IMR-90 (cell line): Measurements from ENCODE around the gene USP50. TPM values are rescaled to one million over a fixed set of nuclear protein-coding genes. Genes with fewer than 3 reads are reported as not detected.

Source experiments
- ATAC-seq: fragments of 200-7000 bp; cut with Tn5 transposase; 2 replicates; pipeline ENCODE4 v1.9.1; 2020; ENCODE audit warnings: low read depth, mild to moderate bottlenecking, moderate library complexity
- BruUV-seq: library from RNA; stranded (reverse); fragments of 400-500 nt; replicated peaks from 2 replicates; lab custom pipeline; 2021; lab: Mats Ljungman, UMichigan
- CTCF ChIA-PET: fragments of 300-600 bp; formaldehyde crosslinking; extraction: SDS; loops from one replicate; lab custom pipeline; 2021; ENCODE audit warnings: antibody characterized with exemption; lab: Yijun Ruan, JAX
- POLR2A ChIA-PET: fragments of 300-600 bp; sonication (Branson Sonifier 250); formaldehyde crosslinking; loops from one replicate; lab custom pipeline; 2022; ENCODE audit warnings: antibody characterized with exemption; ENCODE audit not compliant: unreplicated experiment; lab: Charles Lee
- DNase-seq: peaks from one replicate; pipeline ENCODE4 v3.0.0; 2013
- H2AFZ ChIP-seq: replicated peaks from 2 replicates; pipeline ENCODE3; 2013; ENCODE audit warnings: low read length, mild to moderate bottlenecking; ENCODE audit not compliant: poor library complexity
- H2AK5ac ChIP-seq: 2 replicates; pipeline ENCODE4 v1.6.1; 2013; ENCODE audit warnings: low read depth, low read length, inconsistent platforms
- H2AK9ac ChIP-seq: replicated peaks from 2 replicates; pipeline ENCODE3; 2013; ENCODE audit warnings: mild to moderate bottlenecking, low read depth, low read length, moderate library complexity; ENCODE audit not compliant: poor library complexity
- H2BK120ac ChIP-seq: 2 replicates; pipeline ENCODE4 v1.6.1; 2013; ENCODE audit warnings: low read depth, low read length, inconsistent platforms
- H2BK15ac ChIP-seq: 3 replicates; pipeline ENCODE4 v1.6.1; 2013; ENCODE audit warnings: low read depth, low read length, inconsistent platforms
- H2BK20ac ChIP-seq: 2 replicates; pipeline ENCODE4 v1.6.1; 2013; ENCODE audit warnings: low read depth, mild to moderate bottlenecking, inconsistent platforms, low read length, moderate library complexity
- H2BK5ac ChIP-seq: 2 replicates; pipeline ENCODE4 v1.6.1; 2013; ENCODE audit warnings: mild to moderate bottlenecking, low read depth, low read length, inconsistent platforms; ENCODE audit not compliant: poor library complexity, severe bottlenecking
- H3K14ac ChIP-seq: replicated peaks from 2 replicates; pipeline ENCODE4 v1.6.1; 2013; ENCODE audit warnings: low read depth, low read length, inconsistent platforms
- H3K18ac ChIP-seq: 2 replicates; pipeline ENCODE4 v1.6.1; 2013; ENCODE audit warnings: low read depth, low read length, control low read depth
- H3K23ac ChIP-seq: 2 replicates; pipeline ENCODE4 v1.6.1; 2013; ENCODE audit warnings: low read depth, low read length, inconsistent platforms
- H3K27ac ChIP-seq: 2 replicates; pipeline ENCODE4 v1.5.1; 2013; ENCODE audit warnings: mild to moderate bottlenecking, control low read depth, low read length; ENCODE audit not compliant: insufficient read depth
- H3K27me3 ChIP-seq: 2 replicates; pipeline ENCODE4 v1.6.1; 2013; ENCODE audit warnings: low read length; ENCODE audit not compliant: control insufficient read depth, insufficient read depth
- H3K36me3 ChIP-seq: 2 replicates; pipeline ENCODE4 v1.6.1; 2013; ENCODE audit warnings: low read length, mixed read lengths; ENCODE audit not compliant: control insufficient read depth, insufficient read depth
- H3K4ac ChIP-seq: 2 replicates; pipeline ENCODE4 v1.6.1; 2013; ENCODE audit warnings: low read depth, low read length, inconsistent platforms
- H3K4me1 ChIP-seq: 2 replicates; pipeline ENCODE4 v1.6.1; 2013; ENCODE audit warnings: low read length, mixed read lengths; ENCODE audit not compliant: control insufficient read depth, insufficient read depth
- H3K4me2 ChIP-seq: 2 replicates; pipeline ENCODE4 v1.6.1; 2013; ENCODE audit warnings: low read depth, mild to moderate bottlenecking, control low read depth, low read length, moderate library complexity
- H3K4me3 ChIP-seq: 2 replicates; pipeline ENCODE4 v1.5.1; 2013; ENCODE audit warnings: low read depth, mild to moderate bottlenecking, control low read depth, low read length, moderate library complexity; ENCODE audit not compliant: insufficient read depth
- H3K56ac ChIP-seq: 2 replicates; pipeline ENCODE4 v1.6.1; 2013; ENCODE audit warnings: low read length, inconsistent platforms; ENCODE audit not compliant: insufficient read depth; ENCODE audit errors: extremely low read depth
- H3K79me1 ChIP-seq, 2 experiments: 2 replicates each; pipeline ENCODE4 v1.6.1; 2013; ENCODE audit warnings: low read length in 2 of 2, inconsistent platforms in 1 of 2, low read depth in 1 of 2
- H3K9ac ChIP-seq: 2 replicates; pipeline ENCODE4 v1.6.1; 2013; ENCODE audit warnings: low read depth, low read length, control low read depth
- H3K9me1 ChIP-seq: 2 replicates; pipeline ENCODE4 v1.6.1; 2013; ENCODE audit warnings: low read length, inconsistent platforms; ENCODE audit not compliant: insufficient read depth
- H3K9me3 ChIP-seq: 2 replicates; pipeline ENCODE4 v1.6.1; 2013; ENCODE audit warnings: low read length; ENCODE audit not compliant: control insufficient read depth, insufficient read depth
- H4K20me1 ChIP-seq: 2 replicates; pipeline ENCODE4 v1.6.1; 2013; ENCODE audit warnings: low read length, inconsistent platforms; ENCODE audit not compliant: insufficient read depth
- H4K5ac ChIP-seq: 2 replicates; pipeline ENCODE4 v1.6.1; 2013; ENCODE audit warnings: mild to moderate bottlenecking, low read depth, low read length, control low read depth
- H4K8ac ChIP-seq, 2 experiments: 2 replicates each; pipeline ENCODE4 v1.6.1; 2013; ENCODE audit warnings: low read depth in 2 of 2, low read length in 2 of 2, control low read depth in 1 of 2, inconsistent platforms in 1 of 2
- H4K91ac ChIP-seq: 2 replicates; pipeline ENCODE4 v1.6.1; 2013; ENCODE audit warnings: low read depth, low read length, inconsistent platforms; ENCODE audit not compliant: insufficient read depth
- BHLHE40 ChIP-seq: fragments of 150-350 bp; IDR thresholded peaks from 2 replicates; pipeline ENCODE4 v1.6.1; 2016; ENCODE audit warnings: mild to moderate bottlenecking, low read depth, low read length
- CEBPB ChIP-seq: IDR thresholded peaks from 2 replicates; pipeline ENCODE4 v1.6.1; 2012; ENCODE audit warnings: low read depth, low read length, improper control_type of control experiment
- CHD1 ChIP-seq: IDR thresholded peaks from 2 replicates; pipeline ENCODE4 v1.6.1; 2012; ENCODE audit warnings: low read depth, low read length, improper control_type of control experiment
- ELK1 ChIP-seq: fragments of 150-350 bp; IDR thresholded peaks from 2 replicates; pipeline ENCODE4 v1.6.1; 2016; ENCODE audit warnings: low read depth, mild to moderate bottlenecking, low read length, moderate library complexity, borderline replicate concordance
- MAFK ChIP-seq: IDR thresholded peaks from 2 replicates; pipeline ENCODE4 v1.6.1; 2012; ENCODE audit warnings: low read depth, low read length, improper control_type of control experiment
- MAZ ChIP-seq: IDR thresholded peaks from 2 replicates; pipeline ENCODE4 v1.6.1; 2012; ENCODE audit warnings: low read depth, mild to moderate bottlenecking, low read length, improper control_type of control experiment, moderate library complexity, borderline replicate concordance
- MXI1 ChIP-seq: IDR thresholded peaks from 2 replicates; pipeline ENCODE4 v1.6.1; 2012; ENCODE audit warnings: low read depth, mild to moderate bottlenecking, low read length, moderate library complexity, borderline replicate concordance
- POLR2A ChIP-seq: IDR thresholded peaks from 2 replicates; pipeline ENCODE4 v1.6.1; 2012; ENCODE audit warnings: mild to moderate bottlenecking, low read depth, low read length
- USF2 ChIP-seq: fragments of 150-350 bp; IDR thresholded peaks from 2 replicates; pipeline ENCODE4 v1.6.1; 2017; ENCODE audit warnings: mild to moderate bottlenecking, antibody characterized with exemption, low read length, low read depth
- whole genome bisulfite sequencing, 2 experiments: methylation state at CpG; one replicate each; pipeline versions ENCODE4 v1.1.5 to v1.1.7; 2013; ENCODE audit warnings: missing lambda C conversion rate in 2 of 2; ENCODE audit not compliant: insufficient read length in 1 of 2; ENCODE audit errors: extremely low coverage in 2 of 2; 5-methylcytosine and 5-hydroxymethylcytosine counted together
- dilution Hi-C: fragments of 300-500 bp; cut with HindIII; formaldehyde crosslinking; loops from one replicate; pipeline ENCODE4 v1.14.3; 2018; ENCODE audit warnings: low sequenced_read_pairs; ENCODE audit not compliant: unreplicated experiment
- in situ Hi-C: fragments of 300-500 bp; cut with MboI; formaldehyde crosslinking; loops from 3 replicates; pipeline ENCODE4 v1.14.3; 2019; ENCODE audit warnings: low sequenced_read_pairs, inconsistent platforms, mixed read lengths
- intact Hi-C: fragments of 100-400 bp; cut with micrococcal nuclease; formaldehyde crosslinking; loops from 2 replicates; pipeline ENCODE4 v1.10.0; 2022
- polyA plus RNA-seq, 3 experiments: library from polyadenylated mRNA; depleted of rRNA; stranded (reverse); fragments of >200 nt; gene quantifications; 2 replicates each; pipeline ENCODE4 v1.2.3, GENCODE V29; 2012; ENCODE audit warnings: low replicate concordance in 1 of 3
- total RNA-seq: library from RNA; depleted of rRNA; stranded (reverse); fragments of >200 nt; gene quantifications from 2 replicates; pipeline ENCODE4 v1.2.3, GENCODE V29; 2012

USP50 gene
- total and polyA plus RNA-seq, 2 of the 4 experiments (the other 2 are of a cell fraction): not detected

DNA sequence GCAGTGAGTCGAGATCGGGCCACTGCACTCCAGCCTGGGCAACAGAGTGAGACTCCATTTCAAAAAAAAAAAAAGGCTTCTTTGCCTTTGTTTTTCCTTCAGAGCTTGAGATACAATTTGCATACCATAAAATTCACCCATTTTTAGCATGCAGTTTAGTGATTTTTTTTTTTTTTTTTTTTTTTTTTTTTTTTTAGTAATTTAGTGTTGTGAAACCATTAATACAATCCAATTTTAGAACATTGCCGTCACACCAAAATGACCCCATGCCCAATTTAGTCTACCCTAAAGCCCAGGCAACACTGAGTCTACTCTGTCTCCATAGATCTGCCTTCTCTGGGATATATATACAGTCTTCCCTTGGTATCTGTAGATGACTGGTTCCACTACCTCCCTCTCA lies 61.1 kb downstream of the USP50 start:
- H4K20me1 ChIP-seq: no peaks in the 10 kb centered on the region; the same call in 1 of the 2 replicates
- H4K5ac ChIP-seq: no peak overlapping the region
- ATAC-seq (no peak), DNase-seq (no peak)
- no TSS peak for BruUV-seq
- ChIA-PET CTCF (interaction anchor here (0.7 kb wide), 1 partner anchor 809 kb away, joined by 4 read pairs; no protein-coding TSS in a partner anchor), POLR2A (interaction anchor here (0.6 kb wide), 1 partner anchor 17 kb away, joined by 13 read pairs; no protein-coding TSS in a partner anchor)
- H3K56ac ChIP-seq: no peak overlapping the region
- no peak for TF ChIP-seq CHD1
- no peak for TF ChIP-seq MAFK
- TF ChIP-seq MXI1: no peak
- no peak for TF ChIP-seq ELK1
- no peak for TF ChIP-seq MAZ
- TF ChIP-seq USF2: no peak
- no peak for TF ChIP-seq CEBPB
- no peak for TF ChIP-seq POLR2A
- no peak for TF ChIP-seq BHLHE40
- no peak overlapping the region for H3K27ac ChIP-seq
- in situ Hi-C loops (no loop called here), dilution Hi-C loops (no loop called here), intact Hi-C loops (loop anchor here (10.0 kb wide), 1 partner anchor 419 kb away; the partner anchor contains the start of gene AP4E1)
- H3K23ac ChIP-seq: no peak overlapping the region
- H2BK120ac ChIP-seq: no peak overlapping the region
- no peak overlapping the region for H3K9ac ChIP-seq
- no CpG with 5 or more reads among the region's 3 CpGs for WGBS, 2 experiments
- no peak overlapping the region for H3K4me3 ChIP-seq
- no peak overlapping the region for H4K8ac ChIP-seq
- no peak overlapping the region for H3K4ac ChIP-seq
- no peak overlapping the region for H3K4me2 ChIP-seq
- H3K9me3 ChIP-seq: no peaks in the 10 kb centered on the region
- no peak overlapping the region for H2AK5ac ChIP-seq
- H2AK9ac ChIP-seq: no peak overlapping the region
- peaks cover 3% of the 10 kb centered on the region; the same call in 1 of the 2 replicates for H3K9me1 ChIP-seq
- H3K4me1 ChIP-seq: no peaks in the 10 kb centered on the region
- H2BK5ac ChIP-seq: no peak overlapping the region
- H3K14ac ChIP-seq: no peak overlapping the region
- peaks cover 26% of the 10 kb centered on the region for H3K36me3 ChIP-seq
- H3K27me3 ChIP-seq: no peaks in the 10 kb centered on the region
- no peak overlapping the region for H2AFZ ChIP-seq
- H2BK20ac ChIP-seq: no peak overlapping the region
- no peak overlapping the region for H3K18ac ChIP-seq
- peaks cover 0 to 4% of the 10 kb centered on the region in 2 experiments; a peak in 1 of 4 replicates for H3K79me1 ChIP-seq
- no peak overlapping the region for H2BK15ac ChIP-seq
- H4K91ac ChIP-seq: no peak overlapping the region
